ENCODE measurements around the gene OAS2.

Gene OAS2

GRCh38 chr12:113027726-113028125 lies 49.4 kb downstream of the OAS2 start:
- no peak for DNase-seq

GRCh38 chr12:113030875-113031525 lies 52.7 kb downstream of the OAS2 start:
- peak; percentile 61 for DNase-seq

- no peak for DNase-seq
Measured at GRCh38 chr12:113039911-113040445, 61.7 kb downstream of the OAS2 start.

- DNase-seq, result no peak
Measured at GRCh38 chr12:113040722-113041171, 62.4 kb downstream of the OAS2 start.

GRCh38 chr12:113041560-113041959 lies 63.2 kb downstream of the OAS2 start:
- DNase-seq, result no peak

GRCh38 chr12:113043240-113043639 lies 64.9 kb downstream of the OAS2 start:
- no peak for DNase-seq

- DNase-seq, result no peak
Measured at GRCh38 chr12:113044516-113044915, 66.2 kb downstream of the OAS2 start.

- DNase-seq, result peak; percentile 23
Measured at GRCh38 chr12:113048716-113049127, 70.4 kb downstream of the OAS2 start.

- DNase-seq, result no peak
Measured at GRCh38 chr12:113049976-113050742, 71.8 kb downstream of the OAS2 start.

GRCh38 chr12:113050795-113051194 lies 72.5 kb downstream of the OAS2 start:
- DNase-seq, result no peak

GRCh38 chr12:113051759-113052158 lies 73.4 kb downstream of the OAS2 start:
- no peak for DNase-seq

GRCh38 chr12:113052326-113052725 lies 74.0 kb downstream of the OAS2 start:
- DNase-seq, result no peak

- DNase-seq, result no peak
Measured at GRCh38 chr12:113054948-113055486, 76.7 kb downstream of the OAS2 start.

GRCh38 chr12:113055594-113056380 lies 77.5 kb downstream of the OAS2 start:
- no peak for DNase-seq

- no peak for DNase-seq
Measured at GRCh38 chr12:113056381-113056630, 78.0 kb downstream of the OAS2 start.

GRCh38 chr12:113056631-113057488 lies 78.5 kb downstream of the OAS2 start, which contains the start of gene DTX1:
Gene DTX1, plus strand, starts transcription at chr12:113056730. Its CDS starts 1,463 bp downstream, at chr12:113058193.
- DNase-seq, result peak; percentile 35

- no peak for DNase-seq
Measured at GRCh38 chr12:113057565-113058485, 79.5 kb downstream of the OAS2 start.

- DNase-seq, result no peak
Measured at GRCh38 chr12:113058553-113058952, 80.2 kb downstream of the OAS2 start.

- DNase-seq, result no peak
Measured at GRCh38 chr12:113059071-113059595, 80.8 kb downstream of the OAS2 start.

- DNase-seq, result no peak
Measured at GRCh38 chr12:113060336-113060960, 82.1 kb downstream of the OAS2 start.
